Stimulated activated naive CD8-positive, alpha-beta T cell treated with anti-CD3 and anti-CD28 coated beads, Interleukin-15, amount 100 ng/mL, for 72 hours (primary cell): ENCODE data around the gene RPF1.

Experiments
- ATAC-seq: fragments of 150-1000 bp; cut with Tn5 transposase; 2 replicates; pipeline ENCODE4 v1.10.0; 2021; ENCODE audit warnings: mild to moderate bottlenecking, moderate library complexity
- DNase-seq, 2 donors: peaks; one replicate each; pipeline ENCODE4 v3.0.0; 2021 to 2022
- H3K27ac Mint-ChIP-seq, 2 donors: one replicate each; pipeline ENCODE4 v1.8.0; 2022; ENCODE audit warnings: mild to moderate bottlenecking in 2 of 2, mixed read lengths in 2 of 2, moderate library complexity in 2 of 2
- H3K27me3 Mint-ChIP-seq: one replicate; pipeline ENCODE4 v1.8.0; 2022; ENCODE audit warnings: mixed read lengths
- H3K4me1 Mint-ChIP-seq: one replicate; pipeline ENCODE4 v1.8.0; 2022; ENCODE audit warnings: mild to moderate bottlenecking, mixed read lengths
- H3K4me3 Mint-ChIP-seq, 2 donors: one replicate each; pipeline ENCODE4 v1.8.0; 2022; ENCODE audit warnings: mild to moderate bottlenecking in 2 of 2, mixed read lengths in 2 of 2, moderate library complexity in 1 of 2
- H3K9me3 Mint-ChIP-seq, 2 donors: one replicate each; pipeline ENCODE4 v1.8.0; 2022; ENCODE audit warnings: mixed read lengths in 2 of 2

Gene RPF1

GRCh38 chr1:84476225-84476624, 2.8 kb upstream of the RPF1 start:
- Mint-ChIP-seq H3K27me3 (peaks cover 51% of the 10 kb centered on the region), H3K4me3 (no peak overlapping the region), H3K27ac (no peak overlapping the region)

GRCh38 chr1:84479998-84480397, 932 bp downstream of the RPF1 start:
- peak; percentile 33 for ATAC-seq
- peaks cover 40% of the 10 kb centered on the region for H3K4me1 Mint-ChIP-seq
- peak overlapping the region; percentile 96 to 99 for H3K4me3 Mint-ChIP-seq

More at GRCh38 chr1:84476225-84476624, 2.8 kb upstream of the RPF1 start:
- DNase-seq (no peak), ATAC-seq (no peak)
- Mint-ChIP-seq H3K9me3 (peaks cover 18 to 20% of the 10 kb centered on the region in 2 donors), H3K4me1 (peaks cover 18% of the 10 kb centered on the region)

GRCh38 chr1:84480650-84481049, 1.6 kb downstream of the RPF1 start:
- no peak for DNase-seq
- ATAC-seq: no peak
- no peak overlapping the region for H3K27ac Mint-ChIP-seq
- peaks cover 41% of the 10 kb centered on the region for H3K4me1 Mint-ChIP-seq
- H3K4me3 Mint-ChIP-seq: peak overlapping the region; percentile 21 to 49
- peaks cover 19 to 21% of the 10 kb centered on the region in 2 donors for H3K9me3 Mint-ChIP-seq
- peaks cover 21% of the 10 kb centered on the region for H3K27me3 Mint-ChIP-seq

More at GRCh38 chr1:84479998-84480397, 932 bp downstream of the RPF1 start:
- Mint-ChIP-seq H3K27ac (peak overlapping the region; percentile 85 to 100), H3K9me3 (peaks cover 18 to 20% of the 10 kb centered on the region in 2 donors), H3K27me3 (peaks cover 25% of the 10 kb centered on the region)
- no peak for DNase-seq

- H3K27ac Mint-ChIP-seq: no peak overlapping the region
Measured at GRCh38 chr1:84481317-84481716, 2.3 kb downstream of the RPF1 start.

GRCh38 chr1:84488107-84488506, 9.0 kb downstream of the RPF1 start:
- Mint-ChIP-seq H3K27ac (no peak overlapping the region), H3K4me3 (no peak overlapping the region), H3K9me3 (peaks cover 7% of the 10 kb centered on the region in 2 donors), H3K4me1 (peaks cover 32% of the 10 kb centered on the region), H3K27me3 (no peaks in the 10 kb centered on the region)
- ATAC-seq: no peak
- no peak for DNase-seq

More at GRCh38 chr1:84481317-84481716, 2.3 kb downstream of the RPF1 start:
- Mint-ChIP-seq H3K4me3 (peak overlapping the region; percentile 30 to 69), H3K27me3 (peaks cover 17% of the 10 kb centered on the region), H3K4me1 (peaks cover 48% of the 10 kb centered on the region), H3K9me3 (peaks cover 25 to 27% of the 10 kb centered on the region in 2 donors)
- ATAC-seq: no peak
- no peak for DNase-seq

GRCh38 chr1:84489766-84490165, 10.7 kb downstream of the RPF1 start:
- Mint-ChIP-seq H3K27me3 (no peaks in the 10 kb centered on the region), H3K9me3 (peaks cover 7% of the 10 kb centered on the region in 2 donors), H3K4me3 (no peak overlapping the region), H3K4me1 (peaks cover 26% of the 10 kb centered on the region), H3K27ac (no peak overlapping the region)
- ATAC-seq: no peak
- no peak for DNase-seq

GRCh38 chr1:84492726-84493125, 13.7 kb downstream of the RPF1 start:
- no peak for ATAC-seq

GRCh38 chr1:84493747-84494146, 14.7 kb downstream of the RPF1 start:
- no peaks in the 10 kb centered on the region for H3K27me3 Mint-ChIP-seq
- DNase-seq: no peak
- ATAC-seq: no peak
- no peak overlapping the region for H3K4me3 Mint-ChIP-seq
- peaks cover 18% of the 10 kb centered on the region for H3K4me1 Mint-ChIP-seq
- H3K9me3 Mint-ChIP-seq: no peaks in the 10 kb centered on the region
- H3K27ac Mint-ChIP-seq: no peak overlapping the region

More at GRCh38 chr1:84492726-84493125, 13.7 kb downstream of the RPF1 start:
- H3K9me3 Mint-ChIP-seq: no peaks in the 10 kb centered on the region
- H3K27me3 Mint-ChIP-seq: no peaks in the 10 kb centered on the region
- DNase-seq: no peak
- H3K27ac Mint-ChIP-seq: no peak overlapping the region
- H3K4me3 Mint-ChIP-seq: no peak overlapping the region
- peaks cover 9% of the 10 kb centered on the region for H3K4me1 Mint-ChIP-seq

- no peak for ATAC-seq
- H3K27me3 Mint-ChIP-seq: no peaks in the 10 kb centered on the region
- no peak overlapping the region for H3K4me3 Mint-ChIP-seq
- peaks cover 16% of the 10 kb centered on the region for H3K4me1 Mint-ChIP-seq
- no peaks in the 10 kb centered on the region for H3K9me3 Mint-ChIP-seq
- no peak overlapping the region for H3K27ac Mint-ChIP-seq
- DNase-seq: no peak
Measured at GRCh38 chr1:84496498-84496897, 17.4 kb downstream of the RPF1 start.

GRCh38 chr1:84497631-84498275, 18.7 kb downstream of the RPF1 start:
- Mint-ChIP-seq H3K27ac (no peak overlapping the region), H3K27me3 (no peaks in the 10 kb centered on the region), H3K4me3 (no peak overlapping the region), H3K4me1 (peaks cover 21% of the 10 kb centered on the region), H3K9me3 (no peaks in the 10 kb centered on the region)
- peak; percentile 57 for ATAC-seq
- no peak for DNase-seq

GRCh38 chr1:84502927-84503326, 23.9 kb downstream of the RPF1 start:
- Mint-ChIP-seq H3K27ac (no peak overlapping the region), H3K4me1 (peaks cover 37% of the 10 kb centered on the region), H3K27me3 (no peaks in the 10 kb centered on the region), H3K4me3 (no peak overlapping the region), H3K9me3 (no peaks in the 10 kb centered on the region)
- DNase-seq (no peak), ATAC-seq (no peak)

- H3K27ac Mint-ChIP-seq: peak overlapping the region; percentile 96
- H3K4me3 Mint-ChIP-seq: peak overlapping the region; percentile 91 to 95
- no peaks in the 10 kb centered on the region for H3K9me3 Mint-ChIP-seq
- H3K27me3 Mint-ChIP-seq: no peaks in the 10 kb centered on the region
- DNase-seq (peak in 1 of 2 donors; percentile 4), ATAC-seq (peak; percentile 22)
- H3K4me1 Mint-ChIP-seq: peaks cover 30% of the 10 kb centered on the region
Measured at GRCh38 chr1:84504580-84505492, 25.8 kb downstream of the RPF1 start.

- H3K4me3 Mint-ChIP-seq: peak overlapping the region; percentile 91 to 95
- H3K4me1 Mint-ChIP-seq: peaks cover 30% of the 10 kb centered on the region
- no peaks in the 10 kb centered on the region for H3K27me3 Mint-ChIP-seq
- no peak for DNase-seq
- no peaks in the 10 kb centered on the region for H3K9me3 Mint-ChIP-seq
- peak overlapping the region; percentile 96 to 98 for H3K27ac Mint-ChIP-seq
- ATAC-seq: peak; percentile 37
Measured at GRCh38 chr1:84505493-84506001, 26.5 kb downstream of the RPF1 start.

GRCh38 chr1:84506002-84506728, 27.1 kb downstream of the RPF1 start, which contains the start of the genes GNG5 and SPATA1:
Gene GNG5, minus strand, starts transcription at chr1:84506581. Its CDS starts 490 bp downstream, at chr1:84506091.
Gene SPATA1, plus strand, starts transcription at chr1:84506386. Its CDS starts 9,974 bp downstream, at chr1:84516360.
- H3K4me1 Mint-ChIP-seq: peaks cover 26% of the 10 kb centered on the region
- peak; percentile 97 to 98 for DNase-seq
- H3K4me3 Mint-ChIP-seq: peak within 1 kb of the TSS; percentile 91 to 95
- peak; percentile 92 for ATAC-seq
- peak within 1 kb of the TSS; percentile 96 to 98 for H3K27ac Mint-ChIP-seq
- H3K9me3 Mint-ChIP-seq: no peaks in the 10 kb centered on the region
- H3K27me3 Mint-ChIP-seq: no peaks in the 10 kb centered on the region
